ENCODE data around the gene FTSJ1.

DNA sequence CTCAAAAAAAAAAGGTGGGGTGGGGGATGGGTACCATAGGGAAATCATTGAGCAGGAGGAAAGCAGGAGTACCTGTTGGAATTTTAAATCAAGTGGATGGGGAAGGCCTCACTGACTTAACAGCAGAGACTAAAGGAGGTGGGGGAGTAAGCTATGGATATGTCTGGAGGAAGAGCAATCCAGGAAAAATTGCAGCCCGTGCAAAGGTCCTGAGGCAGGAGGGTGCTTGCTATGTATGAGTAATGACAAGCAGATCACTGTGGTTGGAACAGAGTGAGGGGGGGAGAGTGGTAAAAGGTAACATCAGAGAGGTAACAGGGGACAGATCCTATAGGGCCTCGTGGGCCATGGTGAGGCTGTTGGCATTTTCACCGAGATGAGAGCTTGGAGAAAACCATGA is 4.1 kb downstream of the FTSJ1 start:
- TF ChIP-seq, protein P1, sequence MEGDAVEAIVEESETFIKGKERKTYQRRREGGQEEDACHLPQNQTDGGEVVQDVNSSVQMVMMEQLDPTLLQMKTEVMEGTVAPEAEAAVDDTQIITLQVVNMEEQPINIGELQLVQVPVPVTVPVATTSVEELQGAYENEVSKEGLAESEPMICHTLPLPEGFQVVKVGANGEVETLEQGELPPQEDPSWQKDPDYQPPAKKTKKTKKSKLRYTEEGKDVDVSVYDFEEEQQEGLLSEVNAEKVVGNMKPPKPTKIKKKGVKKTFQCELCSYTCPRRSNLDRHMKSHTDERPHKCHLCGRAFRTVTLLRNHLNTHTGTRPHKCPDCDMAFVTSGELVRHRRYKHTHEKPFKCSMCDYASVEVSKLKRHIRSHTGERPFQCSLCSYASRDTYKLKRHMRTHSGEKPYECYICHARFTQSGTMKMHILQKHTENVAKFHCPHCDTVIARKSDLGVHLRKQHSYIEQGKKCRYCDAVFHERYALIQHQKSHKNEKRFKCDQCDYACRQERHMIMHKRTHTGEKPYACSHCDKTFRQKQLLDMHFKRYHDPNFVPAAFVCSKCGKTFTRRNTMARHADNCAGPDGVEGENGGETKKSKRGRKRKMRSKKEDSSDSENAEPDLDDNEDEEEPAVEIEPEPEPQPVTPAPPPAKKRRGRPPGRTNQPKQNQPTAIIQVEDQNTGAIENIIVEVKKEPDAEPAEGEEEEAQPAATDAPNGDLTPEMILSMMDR (IDR thresholded peaks at IDR 0.05; ENCODE audit: poor library complexity, severe bottlenecking) = no peak
- TF ChIP-seq EP300 (conservative IDR thresholded peaks at IDR 0.05; ENCODE audit: poor library complexity, severe bottlenecking) (no peak), POLR2AphosphoS5 (IDR thresholded peaks at IDR 0.05) (no peak), RAD21 (conservative IDR thresholded peaks at IDR 0.05) (no peak)
- TF ChIP-seq, protein P2, sequence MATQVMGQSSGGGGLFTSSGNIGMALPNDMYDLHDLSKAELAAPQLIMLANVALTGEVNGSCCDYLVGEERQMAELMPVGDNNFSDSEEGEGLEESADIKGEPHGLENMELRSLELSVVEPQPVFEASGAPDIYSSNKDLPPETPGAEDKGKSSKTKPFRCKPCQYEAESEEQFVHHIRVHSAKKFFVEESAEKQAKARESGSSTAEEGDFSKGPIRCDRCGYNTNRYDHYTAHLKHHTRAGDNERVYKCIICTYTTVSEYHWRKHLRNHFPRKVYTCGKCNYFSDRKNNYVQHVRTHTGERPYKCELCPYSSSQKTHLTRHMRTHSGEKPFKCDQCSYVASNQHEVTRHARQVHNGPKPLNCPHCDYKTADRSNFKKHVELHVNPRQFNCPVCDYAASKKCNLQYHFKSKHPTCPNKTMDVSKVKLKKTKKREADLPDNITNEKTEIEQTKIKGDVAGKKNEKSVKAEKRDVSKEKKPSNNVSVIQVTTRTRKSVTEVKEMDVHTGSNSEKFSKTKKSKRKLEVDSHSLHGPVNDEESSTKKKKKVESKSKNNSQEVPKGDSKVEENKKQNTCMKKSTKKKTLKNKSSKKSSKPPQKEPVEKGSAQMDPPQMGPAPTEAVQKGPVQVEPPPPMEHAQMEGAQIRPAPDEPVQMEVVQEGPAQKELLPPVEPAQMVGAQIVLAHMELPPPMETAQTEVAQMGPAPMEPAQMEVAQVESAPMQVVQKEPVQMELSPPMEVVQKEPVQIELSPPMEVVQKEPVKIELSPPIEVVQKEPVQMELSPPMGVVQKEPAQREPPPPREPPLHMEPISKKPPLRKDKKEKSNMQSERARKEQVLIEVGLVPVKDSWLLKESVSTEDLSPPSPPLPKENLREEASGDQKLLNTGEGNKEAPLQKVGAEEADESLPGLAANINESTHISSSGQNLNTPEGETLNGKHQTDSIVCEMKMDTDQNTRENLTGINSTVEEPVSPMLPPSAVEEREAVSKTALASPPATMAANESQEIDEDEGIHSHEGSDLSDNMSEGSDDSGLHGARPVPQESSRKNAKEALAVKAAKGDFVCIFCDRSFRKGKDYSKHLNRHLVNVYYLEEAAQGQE (IDR thresholded peaks at IDR 0.05; ENCODE audit: borderline replicate concordance) = no peak

All from neural cell (in vitro differentiated cells).